GM18858 (cell line): ENCODE measurements around the gene DCAF11.

ENCODE experiments used
- ATAC-seq: cut with Tn5 transposase; IDR thresholded peaks from one replicate; pipeline ENCODE4 v1.9.1; 2021; ENCODE audit not compliant: unreplicated experiment

Gene DCAF11

DNA sequence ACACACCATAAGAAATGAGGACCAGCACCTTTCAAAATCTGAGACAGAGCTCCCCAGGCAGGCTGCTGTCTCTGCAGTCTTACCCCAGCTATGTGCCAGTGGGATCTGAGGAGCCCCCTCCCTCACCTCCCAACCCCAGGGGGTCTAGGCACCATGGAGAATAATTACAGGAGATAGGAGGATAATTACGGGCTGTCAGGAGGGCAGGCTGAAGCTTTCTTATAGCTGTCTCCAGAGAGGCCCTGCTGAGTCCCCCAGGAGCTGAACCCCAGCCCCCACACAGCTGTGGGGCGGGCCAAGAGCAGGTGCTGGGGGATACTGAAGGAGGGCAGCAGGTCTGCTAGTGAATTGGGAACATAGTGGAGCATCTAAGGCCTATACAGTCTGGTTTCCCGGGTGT is 36.4 kb upstream of the DCAF11 start:
- ATAC-seq: no peak

- ATAC-seq: no peak
These were observed 35.0 kb upstream of the DCAF11 start for GRCh38 chr14:24079491-24080141.

DNA sequence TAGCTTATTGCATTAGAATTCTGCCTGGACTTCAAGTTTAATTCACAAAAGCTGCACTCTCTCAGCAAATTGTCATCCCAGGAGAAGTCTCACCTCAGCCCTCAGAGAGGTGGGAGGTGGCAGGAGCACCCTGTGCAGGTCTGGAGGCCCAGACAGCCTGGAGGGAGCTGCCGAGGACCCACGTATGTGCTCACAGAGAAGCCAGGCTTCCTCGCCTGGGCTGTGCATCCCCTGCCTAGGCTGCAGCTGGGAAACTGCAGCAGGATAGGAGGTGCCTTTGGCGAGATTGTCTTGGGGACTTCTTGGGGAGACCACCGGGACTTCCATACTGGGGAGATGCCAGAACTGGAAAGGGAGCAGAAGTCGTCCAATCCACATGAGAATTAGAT is 34.4 kb upstream of the DCAF11 start:
- no peak for ATAC-seq

DNA sequence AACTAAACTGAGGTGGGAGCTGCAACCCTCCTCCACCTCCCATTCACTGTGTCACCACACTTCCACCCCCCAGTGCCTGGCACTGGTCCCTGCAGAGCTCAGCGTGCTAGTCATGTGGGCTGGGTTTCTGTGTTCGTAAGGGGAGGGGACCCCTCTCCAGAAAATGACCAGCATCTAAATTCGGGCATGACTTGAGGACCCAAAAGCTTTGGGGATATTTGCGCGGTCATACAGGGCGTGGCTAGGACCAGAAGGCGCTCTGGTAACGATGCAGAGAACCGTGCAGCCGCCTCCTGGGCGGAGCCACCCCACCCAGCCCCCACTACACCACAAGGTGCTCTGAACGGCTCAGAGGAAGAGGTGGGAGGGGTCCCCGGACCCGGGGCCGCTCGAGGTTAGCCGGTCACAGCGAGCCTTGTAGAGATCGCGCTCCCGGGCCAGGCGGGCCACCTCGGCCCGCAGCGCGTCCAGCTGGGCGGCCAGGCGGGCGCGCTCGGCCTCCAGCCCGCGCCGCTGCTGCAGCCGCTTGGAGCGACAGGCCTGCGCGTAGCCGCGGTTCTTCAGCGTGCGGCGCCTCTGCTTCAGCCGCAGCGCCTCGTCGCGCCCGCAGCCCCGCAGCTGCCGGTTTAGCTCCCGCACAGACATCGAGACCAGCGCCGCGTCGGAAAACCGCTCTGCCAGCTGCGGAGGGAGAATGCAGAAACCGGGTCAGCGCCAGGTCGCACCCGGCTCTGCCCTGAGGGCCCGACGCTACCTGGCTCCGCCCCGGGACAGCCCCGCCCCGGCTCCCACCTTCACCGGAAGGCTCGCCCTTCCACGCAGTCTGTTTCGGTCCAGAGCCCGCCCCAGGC is 33.5 kb upstream of the DCAF11 start:
- peak; percentile 78 for ATAC-seq

DNA sequence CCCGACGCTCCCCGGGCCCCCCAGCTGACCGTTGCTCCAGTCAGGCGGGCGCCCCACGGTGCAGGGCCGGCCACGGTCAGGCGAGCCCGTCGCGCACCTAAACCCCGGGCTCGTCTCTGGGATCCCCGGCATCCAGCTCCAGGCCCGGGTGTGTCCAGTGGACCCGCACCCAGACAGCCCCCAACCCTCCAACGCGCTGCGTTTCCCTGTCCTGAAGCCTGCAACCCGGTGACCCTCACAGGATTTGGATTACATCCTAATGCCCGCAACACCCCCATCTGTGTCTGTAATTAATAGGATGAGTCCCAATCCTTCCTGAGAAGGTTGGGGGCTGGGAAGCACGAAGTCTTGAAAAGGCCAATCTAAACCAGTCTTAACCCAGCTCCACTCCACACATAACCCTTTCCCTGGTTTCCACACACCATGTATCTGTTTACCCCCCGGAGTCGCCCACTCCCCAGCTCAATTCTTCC is 32.8 kb upstream of the DCAF11 start:
- ATAC-seq: no peak

DNA sequence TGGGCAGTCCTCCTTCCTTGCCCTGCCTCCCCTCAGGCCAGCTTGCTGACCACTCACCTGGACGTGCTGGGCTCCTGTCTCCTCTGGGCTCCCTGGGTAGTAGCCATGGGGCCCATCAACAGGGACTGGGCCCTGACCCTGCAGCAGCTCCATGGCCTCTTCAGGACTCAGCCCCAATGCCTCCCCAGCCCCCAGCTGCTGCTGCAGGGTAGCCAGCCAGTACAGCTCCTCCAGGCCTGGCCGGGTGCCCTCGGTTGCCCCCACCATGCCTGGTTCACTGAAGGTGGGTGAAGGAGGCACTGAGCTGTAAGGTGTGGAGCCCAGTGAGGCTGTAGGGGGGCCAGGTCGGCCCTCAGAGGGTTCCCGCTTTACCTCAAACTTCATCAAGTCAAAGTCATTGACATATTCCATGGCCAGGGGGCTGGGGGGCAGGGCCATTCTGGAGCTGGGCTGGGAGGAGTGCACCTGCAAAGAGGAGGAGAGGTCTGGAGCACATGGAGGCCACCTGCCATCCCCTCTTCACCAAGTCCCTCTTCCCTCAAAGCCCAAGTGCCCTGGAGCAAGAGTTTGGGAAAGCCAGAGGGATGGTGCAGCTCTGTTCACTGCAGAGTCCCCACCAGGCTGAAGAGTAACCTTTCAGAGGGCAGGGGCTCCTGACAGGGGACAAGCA is 32.0 kb upstream of the DCAF11 start:
- no peak for ATAC-seq

DNA sequence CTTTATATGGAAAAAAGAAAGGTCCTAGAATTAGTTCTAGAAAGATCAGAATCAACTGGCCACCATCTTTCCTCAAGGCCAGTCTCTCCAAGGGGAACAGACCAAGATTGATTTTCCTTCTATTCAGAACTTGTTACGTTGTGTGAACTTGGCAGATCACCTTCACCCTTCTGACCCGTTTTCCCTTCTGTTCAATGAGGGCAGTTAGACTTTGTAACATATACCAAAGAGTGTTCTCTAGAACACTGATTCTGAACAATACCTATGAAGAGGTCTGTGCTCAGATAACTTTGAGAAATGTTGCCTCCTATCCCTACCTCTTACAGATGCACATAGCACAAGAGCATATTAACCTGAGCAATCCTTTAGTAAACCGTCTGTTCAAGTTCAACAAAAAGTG is 31.1 kb upstream of the DCAF11 start:
- ATAC-seq: no peak

DNA sequence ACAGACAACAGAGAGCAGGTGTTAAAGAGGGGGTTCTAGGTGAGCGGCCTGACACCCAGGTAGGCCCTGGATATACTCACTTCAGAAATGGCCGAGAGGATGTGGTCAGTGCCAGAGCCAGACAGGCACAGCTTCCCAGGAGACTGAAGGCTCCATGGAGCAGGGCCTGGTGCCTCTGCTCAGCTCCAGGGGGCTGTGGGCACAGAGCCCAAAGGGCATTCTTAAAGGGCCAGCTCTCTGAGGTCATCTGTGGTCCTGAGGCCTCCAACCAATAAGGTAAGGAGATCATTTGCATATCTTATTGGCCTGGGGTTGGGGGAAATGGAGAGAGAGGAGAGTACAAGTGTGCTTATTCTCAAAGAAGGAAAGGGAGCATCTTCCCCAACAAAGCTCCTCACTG is 30.1 kb upstream of the DCAF11 start:
- ATAC-seq: no peak

DNA sequence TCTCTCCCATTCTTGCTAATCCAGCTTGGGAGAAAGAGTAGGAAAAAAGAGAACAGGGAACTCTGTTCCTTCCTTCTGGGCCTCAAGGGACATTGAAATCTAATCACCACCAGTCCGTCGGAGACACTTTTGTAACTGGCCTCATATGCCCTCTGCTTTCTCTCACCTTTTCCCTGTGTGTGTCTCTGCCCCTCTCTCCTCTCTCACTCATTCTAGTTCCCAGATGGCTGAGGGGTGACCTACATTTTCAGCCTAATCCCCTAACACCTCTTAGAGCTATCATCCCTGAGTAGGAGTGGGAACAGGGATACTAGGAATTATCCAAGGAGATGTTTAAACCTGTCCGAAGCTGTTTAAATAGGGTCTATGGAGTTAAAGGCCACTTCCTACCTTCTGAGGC is 29.4 kb upstream of the DCAF11 start:
- ATAC-seq: no peak

GRCh38 chr14:24086193-24086955 is 28.2 kb upstream of the DCAF11 start:
- ATAC-seq: no peak

GRCh38 chr14:24087004-24087403 is 27.6 kb upstream of the DCAF11 start:
- no peak for ATAC-seq

DNA sequence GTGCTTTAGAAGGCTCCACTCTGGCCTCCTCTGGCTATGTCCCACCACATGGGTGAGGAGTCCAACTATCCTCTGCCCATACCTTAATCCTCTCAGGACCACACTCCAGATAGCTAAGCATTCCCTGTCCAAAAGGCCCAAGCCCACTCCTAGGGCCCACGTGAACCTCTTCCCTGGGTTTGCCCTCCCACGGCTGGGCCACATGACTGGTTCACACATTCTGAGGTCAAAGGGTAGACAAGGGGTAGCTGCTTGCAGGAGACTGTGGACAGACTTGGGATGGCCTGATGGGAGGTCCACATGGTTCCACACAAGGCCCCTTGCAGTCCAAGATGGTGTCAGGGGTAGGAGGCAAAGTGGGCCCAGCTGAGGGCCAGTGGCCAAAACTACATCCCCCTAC is 26.5 kb upstream of the DCAF11 start:
- ATAC-seq: no peak

DNA sequence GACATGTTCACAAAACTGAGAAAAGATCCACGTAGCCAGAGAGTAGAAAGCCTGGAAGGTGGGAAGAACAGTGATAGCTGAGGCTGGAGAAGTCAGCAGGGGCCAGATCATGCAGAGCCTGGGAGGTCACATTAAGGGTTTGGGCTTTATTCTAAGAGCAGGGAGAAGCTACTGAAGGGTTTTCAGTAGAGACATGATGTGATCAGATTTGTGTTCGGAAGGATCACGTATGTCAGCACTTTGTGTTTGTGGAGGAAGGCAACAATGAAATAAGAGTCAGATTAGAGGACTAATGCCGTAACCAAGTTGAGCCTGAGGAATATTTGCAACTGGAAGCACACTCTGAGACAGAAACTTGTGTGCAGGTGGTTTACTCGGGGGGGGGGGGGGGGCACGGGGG is 24.7 kb upstream of the DCAF11 start:
- ATAC-seq: no peak

DNA sequence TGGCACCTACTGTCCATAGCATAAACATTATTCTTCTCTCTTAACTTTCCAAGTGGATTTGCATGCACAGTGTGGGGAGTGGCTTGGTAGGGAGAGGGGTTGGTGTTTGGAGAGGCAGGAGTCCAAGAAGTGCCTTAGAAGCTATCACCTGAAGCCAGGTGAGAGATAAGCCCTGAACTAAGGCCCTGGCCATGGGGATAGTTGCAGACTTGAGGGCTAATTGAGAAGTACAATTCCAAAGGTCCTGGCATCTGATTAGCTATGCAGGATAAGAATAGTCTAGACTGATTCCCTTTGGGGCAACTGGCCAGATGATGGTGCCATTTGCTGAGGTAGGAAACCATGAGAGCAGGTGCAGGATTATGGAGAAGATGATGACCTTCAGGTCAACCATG is 22.5 kb upstream of the DCAF11 start:
- no peak for ATAC-seq

DNA sequence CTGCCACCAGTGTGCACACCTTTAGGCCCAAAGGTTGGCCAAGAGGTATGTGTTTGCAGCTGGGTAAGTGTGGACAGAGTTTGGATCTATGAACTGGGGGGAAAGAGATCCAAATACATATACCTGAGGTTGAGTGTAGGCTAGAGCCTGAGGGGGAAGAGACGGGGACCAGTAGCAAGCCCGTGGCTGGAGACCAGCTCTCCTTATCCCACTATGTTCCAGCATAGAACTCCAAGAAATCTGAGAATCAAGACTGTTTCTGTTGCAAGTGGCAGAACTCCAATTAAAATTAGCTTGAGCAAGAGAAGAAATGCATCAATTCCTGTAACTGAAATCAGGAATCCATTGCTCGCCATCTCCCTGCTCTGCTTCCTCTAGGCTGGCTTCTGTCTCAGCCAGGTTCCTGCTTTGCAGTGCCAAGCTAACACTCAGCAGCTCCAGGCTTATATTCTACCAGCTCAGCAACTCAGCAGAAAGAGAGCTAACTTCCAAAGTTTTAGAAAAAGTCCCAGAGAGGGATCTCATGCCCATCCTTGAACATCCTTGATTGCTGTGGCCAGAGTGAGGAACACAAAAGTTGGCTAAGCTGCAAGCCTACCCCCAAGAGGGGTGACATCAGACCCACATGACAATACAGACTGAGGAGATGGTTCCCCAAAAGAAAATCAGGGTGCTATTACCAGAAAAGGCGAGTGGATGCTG is 21.9 kb upstream of the DCAF11 start:
- no peak for ATAC-seq

- ATAC-seq: no peak
These were observed 21.2 kb upstream of the DCAF11 start for GRCh38 chr14:24093207-24093900.

- ATAC-seq: peak; percentile 27
These were observed 20.4 kb upstream of the DCAF11 start, which contains the start of gene PCK2 for GRCh38 chr14:24093901-24094840. Gene PCK2 (plus strand): TSS chr14:24094311. CDS start chr14:24094406, 95 bp downstream.

DNA sequence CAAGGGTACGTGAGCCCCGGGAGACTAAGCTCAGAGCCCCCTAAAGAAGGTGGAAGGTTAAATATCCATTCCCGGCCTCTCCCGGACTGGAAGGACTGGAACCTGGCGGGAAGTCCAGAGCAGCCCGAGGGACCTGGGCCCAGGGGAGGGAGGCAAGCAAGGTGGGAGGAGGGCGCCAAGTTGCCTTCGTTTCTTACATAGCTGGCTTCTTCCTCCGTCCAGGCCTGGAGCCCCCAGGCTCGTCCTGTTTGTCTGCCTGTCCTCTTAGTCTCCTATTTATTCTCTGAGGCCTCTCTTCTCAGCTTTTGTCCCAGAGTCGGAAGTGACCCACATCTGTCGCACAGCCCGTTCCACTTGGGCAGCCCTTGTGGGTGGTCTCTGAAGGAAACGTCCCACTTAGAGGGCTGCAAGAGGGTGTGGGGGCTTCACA is 19.7 kb upstream of the DCAF11 start:
- ATAC-seq: no peak
